Cerebellar nuclear complex (tissue), 1 donor: Measurements from ENCODE around the gene TEX2.
A peak's percentile ranks its signal among the peaks of the same experiment; 100 is the strongest.

Experiments used
- DNase-seq, 2 experiments: peaks; one replicate each; lab custom pipeline; 2025; lab: John Stamatoyannopoulos, UW

Gene TEX2

DNA sequence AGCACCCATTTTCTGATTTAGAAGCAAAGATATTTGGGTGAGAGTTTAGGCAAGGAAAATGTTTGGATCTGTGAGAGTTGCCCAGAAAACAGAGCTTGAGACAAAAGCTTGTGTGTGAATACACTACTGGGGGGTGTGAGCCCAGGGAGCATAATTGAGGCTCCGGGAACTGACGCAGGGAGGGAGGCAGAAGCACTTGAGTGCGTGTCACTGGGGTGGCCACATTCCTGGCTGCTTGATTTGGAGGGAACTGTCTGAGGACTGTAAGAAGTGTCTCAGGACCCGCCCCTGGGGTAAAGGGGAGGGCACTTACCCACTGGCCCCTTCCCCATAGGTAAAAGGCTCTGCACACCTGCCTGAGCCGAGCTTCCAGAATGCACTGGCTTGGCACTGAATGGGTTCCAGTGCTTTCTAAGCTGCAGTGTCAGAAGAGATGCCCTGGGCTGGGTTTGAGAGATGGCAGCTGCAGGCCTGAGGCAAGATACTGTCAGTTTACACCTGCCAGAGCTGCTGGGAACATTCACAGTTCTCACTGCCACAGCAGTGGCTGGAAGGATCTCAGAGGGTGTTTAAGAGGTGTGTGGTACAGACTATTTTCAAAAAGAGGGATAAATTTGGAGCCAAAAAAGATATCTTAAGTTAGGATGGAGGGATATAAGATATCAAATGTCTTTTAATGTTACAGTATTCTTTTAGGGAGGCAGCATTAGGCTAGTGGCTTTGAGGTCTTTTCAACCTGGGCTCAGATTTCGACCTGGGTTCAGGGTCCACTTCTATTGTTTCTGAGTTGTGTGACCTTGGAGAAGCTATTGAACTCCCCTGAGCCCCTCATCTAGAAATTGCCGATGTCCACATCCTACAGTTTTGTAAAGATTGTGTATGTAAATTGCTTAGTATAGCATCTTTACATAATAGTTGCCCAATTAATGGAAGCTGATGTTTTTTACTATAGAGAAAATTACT is 6.9 kb upstream of the TEX2 start:
- no peak for DNase-seq

DNA sequence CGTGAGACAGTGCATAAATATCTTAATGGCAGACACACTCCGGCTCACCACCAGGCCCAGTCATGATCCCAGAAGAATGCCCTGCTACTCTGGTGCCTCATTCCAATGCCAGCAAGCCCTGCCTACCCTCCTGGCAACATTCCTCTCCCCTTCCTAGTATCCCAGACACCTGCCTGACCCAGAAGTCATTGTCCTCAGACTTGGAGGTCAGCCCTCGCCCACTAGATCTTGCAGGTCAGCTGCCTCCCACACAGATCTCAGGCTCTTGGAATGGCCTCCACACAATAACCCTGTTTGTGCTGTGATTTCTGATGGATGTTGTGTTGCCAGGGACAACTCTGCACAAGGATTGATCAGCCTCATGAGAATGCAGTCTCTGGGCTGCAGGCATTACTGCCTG is 1.8 kb upstream of the TEX2 start:
- no peak for DNase-seq

DNA sequence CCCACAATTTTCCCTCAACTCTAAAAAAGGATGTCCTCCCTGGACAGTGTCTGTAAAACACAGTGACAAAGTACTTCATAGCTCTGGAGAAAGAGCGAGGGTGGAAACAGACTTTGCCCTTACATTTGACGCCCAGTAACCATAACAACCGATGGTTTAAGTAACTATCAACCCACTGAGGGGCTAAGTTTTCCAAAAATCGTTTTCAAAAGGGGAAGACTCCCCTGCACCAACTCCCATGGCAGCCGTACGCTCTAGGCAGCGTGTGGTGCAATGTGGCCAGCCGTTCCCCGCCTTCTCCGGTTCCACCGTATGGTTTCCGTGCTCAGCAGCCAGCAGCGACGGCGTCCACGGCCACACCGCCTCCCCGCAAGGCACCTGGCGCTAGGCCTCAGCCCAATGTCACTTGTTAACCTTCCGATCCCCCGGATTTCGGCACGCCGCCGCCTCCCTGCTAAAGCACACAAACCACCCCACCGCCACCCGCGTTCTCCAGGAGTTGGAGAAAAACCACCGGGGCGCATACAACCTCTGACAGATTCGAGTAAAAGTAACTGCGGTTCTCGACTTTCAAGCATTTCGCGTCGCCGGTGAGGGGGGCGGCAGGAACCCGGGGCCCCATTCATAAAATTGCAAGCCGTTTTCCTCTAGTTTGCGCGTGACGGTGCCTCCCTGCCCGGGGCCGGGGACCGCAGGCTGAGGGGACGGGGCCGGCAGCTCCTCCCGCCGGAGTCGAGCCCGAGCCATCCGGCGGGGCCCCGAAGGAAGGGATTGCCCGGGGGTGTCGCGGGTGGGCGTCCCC is 661 bp downstream of the TEX2 start:
- DNase-seq = no peak

DNA sequence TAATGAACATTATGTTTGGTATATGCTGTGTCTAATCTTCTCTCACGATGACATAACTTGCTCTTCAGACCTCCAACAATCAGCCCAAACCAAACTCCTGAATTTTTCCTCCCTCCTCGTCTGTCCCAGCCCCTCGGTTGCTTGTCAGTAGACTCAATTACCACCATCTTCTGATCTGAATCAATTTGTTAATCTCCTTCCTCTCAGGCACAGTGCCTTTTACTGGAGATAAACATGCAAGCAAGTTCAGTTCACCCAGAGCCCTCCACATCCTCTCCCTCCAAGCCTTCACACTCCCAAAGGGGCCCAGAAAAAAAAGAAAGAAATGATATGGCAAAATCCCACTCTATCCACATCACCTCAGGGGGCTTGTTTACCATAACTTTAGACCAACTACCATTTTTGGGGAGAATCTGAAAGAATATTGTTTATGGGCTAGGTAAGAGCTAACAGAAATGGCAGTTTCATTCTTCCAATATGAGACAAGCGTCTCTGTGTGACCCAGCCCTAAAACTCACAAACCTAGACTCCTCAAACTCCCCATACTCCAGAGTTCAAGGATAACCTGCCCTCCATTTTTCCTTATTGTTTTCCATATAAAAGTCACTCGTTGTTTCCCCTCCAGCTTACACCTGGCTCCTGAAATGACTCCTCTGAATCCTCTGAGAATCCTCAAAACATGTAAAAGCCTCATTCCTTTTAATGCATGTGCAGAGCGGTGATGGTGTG is 1.5 kb downstream of the TEX2 start:
- DNase-seq = no peak

DNA sequence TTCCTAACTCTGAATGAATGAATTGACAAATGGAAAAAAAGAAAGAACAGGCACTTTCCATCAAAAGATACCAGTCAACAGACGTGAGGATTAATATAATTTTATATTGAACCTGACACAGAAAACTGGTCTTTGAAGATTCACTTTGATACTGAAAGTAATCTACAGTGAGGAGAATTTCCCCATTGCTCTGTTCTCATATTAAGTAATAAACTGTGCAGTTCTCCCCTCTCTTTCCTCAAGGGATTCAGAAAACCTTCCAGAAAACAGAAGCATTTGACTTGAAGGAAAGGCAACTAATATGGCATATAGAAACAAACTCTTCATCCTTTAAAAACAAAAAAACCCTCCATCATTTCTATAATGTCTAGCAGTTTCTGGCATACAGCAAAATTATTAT is 2.2 kb downstream of the TEX2 start:
- DNase-seq = no peak

DNA sequence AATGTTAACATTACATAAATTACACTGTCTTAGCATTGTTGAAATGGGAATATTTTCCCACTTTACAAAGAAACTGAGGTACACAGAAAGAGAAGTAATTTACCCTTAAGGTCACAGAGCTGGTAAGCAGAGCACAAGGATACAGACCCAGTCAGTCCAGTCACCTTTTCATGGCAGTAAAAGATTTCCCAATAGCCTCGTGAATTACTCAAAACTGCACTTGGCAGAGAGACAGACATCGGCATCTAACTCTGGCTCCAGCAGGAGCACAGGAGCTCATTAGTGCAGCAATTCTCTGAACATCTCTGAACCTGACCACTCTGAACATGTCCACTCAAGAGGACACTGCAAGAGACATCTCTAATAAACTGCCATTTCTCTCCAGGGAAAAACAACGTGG is 3.1 kb downstream of the TEX2 start:
- no peak for DNase-seq

DNA sequence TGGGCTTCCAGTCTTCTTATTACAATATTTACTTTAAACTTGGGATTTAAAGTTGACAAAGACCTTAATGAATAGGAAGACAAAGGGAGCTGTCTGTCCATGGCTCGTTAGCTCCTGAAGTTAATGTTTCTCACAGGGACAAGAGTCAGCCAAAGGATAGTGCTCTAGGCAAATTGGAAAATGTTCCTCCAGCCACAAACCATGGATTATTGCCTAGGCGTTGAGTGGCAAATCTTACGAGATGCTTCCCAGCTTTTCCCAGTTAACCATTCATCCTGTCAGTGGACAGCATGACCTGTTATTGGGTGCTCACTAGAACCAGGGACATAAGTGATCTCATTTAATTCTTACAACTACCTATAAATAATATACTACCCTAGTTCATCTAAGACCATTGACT is 3.6 kb downstream of the TEX2 start:
- DNase-seq = no peak

DNA sequence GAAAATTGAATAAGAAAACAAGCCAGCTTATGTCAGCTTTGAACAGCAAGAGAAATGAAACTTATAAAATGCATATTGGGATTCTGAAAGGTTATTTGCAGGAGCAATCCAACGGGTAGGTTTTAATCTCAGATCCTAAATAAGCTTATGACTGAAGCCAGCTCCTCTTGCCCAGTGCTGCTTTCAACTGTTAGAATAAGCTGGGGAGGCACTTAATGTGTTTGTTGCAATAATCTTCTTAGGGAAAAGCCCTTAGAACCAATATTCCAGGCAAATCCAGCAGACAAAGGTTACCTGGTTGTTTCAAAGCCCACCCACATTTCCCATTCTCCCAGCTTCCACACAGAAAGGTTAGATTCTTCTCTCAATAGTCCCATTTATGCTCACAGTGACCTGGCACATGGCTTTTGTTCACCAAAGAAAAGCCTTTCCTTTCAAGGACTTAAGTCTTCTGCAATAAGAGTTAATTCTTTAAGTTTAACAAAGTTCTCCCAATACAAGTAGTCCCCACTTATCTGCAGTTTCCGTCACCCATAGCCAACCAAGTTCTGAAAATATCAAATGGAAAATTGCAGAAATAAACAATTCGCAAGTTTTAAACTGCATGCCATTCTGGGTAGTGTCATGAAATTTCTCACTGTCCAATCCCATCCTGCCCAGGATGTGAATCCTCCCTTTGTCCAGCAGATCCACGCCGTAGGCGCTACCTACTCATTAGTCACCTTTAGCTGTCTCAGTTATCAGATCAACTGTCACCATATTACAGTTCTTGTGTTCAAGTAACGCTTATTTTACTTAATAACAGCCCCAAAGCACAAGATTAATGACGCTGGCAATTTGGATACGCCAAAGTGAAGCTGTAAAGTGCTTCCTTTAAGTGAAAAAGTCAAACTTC is 5.9 kb downstream of the TEX2 start:
- no peak for DNase-seq

DNA sequence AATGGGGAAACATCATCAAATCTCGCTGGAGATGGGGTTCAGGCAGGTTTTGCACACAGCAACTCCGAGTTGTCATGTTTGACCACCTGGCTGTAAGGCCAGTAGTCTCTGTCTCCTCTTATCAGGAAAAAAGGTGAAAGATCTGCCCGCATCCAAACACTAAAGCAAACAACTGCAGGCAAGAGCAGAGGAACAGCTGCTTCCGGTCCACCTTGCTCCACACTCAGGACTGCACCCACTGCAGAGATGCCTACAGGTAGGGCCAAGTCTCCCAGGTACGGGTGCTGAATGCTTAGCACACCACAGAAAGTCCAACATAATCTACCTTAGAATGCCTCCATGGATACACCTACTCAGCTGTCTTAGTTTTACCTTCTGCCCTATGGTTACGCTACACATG is 7.3 kb downstream of the TEX2 start:
- no peak for DNase-seq

DNA sequence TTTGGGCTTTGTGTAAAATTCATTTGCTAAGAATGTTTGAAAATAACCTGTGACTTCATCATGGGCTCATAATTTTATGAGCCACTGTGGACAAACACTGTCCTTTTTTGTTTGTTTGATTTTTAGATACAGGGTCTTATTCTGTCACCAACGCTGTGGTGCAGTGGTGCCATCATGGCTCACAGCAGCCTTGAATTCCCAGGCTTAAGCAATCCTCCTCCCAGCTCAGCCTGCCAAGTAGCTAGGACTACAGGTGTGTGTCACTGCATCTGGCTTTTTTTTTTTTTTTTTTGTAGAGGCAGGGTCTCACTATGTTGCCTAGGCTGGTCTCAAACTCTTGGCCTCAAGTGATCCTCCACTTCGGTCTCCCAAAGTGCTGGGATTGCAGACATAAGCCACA is 8.3 kb downstream of the TEX2 start:
- no peak for DNase-seq

DNA sequence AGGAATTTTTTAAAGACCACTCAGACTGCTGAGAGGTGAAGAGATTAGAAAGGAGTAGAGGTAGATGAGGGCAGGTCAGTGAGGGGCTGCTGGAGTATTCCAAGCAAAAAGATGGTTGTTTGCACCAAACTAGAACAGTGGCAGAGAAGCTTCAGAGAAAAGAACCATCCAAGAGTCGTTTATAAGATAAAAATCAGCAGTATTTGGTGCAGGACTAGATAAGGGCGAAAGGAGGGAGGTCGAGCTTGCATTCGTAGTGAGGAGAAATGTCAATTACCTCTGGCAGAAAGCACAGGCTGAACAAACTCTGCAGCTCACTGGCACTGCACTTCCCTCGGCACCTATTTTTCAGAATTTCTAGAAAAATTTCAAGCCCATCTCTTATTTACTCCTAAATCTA is 9.6 kb downstream of the TEX2 start:
- no peak for DNase-seq

DNA sequence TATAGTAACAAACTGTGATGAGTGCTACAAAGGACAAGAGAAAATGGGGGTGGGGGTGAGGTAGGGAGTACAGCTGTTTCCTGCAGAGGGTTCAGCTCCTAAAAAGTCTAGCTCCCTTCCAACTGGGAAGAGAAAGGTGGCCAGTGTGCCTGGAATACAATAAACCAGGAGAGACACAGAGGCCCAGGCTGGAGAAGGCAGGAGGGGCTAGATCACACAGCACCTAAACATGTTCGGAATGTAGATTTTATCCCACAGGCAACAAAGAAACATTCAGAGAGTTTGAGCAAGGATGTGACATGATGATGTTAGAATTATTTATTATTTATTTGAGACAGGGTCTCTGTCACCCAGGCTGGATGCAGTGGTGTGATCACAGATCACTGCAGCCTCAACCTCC is 10.2 kb downstream of the TEX2 start:
- no peak for DNase-seq

DNA sequence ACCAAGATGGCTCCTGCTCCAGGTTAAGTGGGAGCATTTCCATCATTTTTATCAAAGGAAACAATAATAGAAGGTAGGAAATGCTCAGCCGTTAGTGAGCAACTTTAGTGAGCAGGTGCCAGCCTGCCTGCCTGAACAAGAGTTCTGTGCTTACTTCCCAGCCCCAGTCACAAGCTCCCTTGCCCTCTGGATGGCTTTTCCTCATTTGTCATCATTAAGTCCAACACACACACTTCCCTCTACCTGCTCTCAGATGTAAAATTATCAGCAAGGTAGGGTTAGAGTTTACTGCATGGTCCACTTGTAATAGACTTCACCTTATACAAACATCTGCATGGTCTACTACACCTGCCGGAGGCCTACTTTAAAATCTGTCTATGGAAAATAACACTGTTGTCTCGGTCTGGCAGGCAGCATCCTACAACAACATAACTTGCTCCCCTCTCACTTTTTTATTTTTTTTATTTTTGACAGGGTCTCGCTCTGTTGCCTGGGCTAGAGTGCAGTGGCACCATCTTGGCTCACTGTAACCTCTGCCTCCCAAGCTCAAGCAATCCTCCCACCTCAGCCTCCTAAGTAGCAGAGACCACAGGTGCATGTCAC is 12.7 kb downstream of the TEX2 start:
- DNase-seq = no peak

DNA sequence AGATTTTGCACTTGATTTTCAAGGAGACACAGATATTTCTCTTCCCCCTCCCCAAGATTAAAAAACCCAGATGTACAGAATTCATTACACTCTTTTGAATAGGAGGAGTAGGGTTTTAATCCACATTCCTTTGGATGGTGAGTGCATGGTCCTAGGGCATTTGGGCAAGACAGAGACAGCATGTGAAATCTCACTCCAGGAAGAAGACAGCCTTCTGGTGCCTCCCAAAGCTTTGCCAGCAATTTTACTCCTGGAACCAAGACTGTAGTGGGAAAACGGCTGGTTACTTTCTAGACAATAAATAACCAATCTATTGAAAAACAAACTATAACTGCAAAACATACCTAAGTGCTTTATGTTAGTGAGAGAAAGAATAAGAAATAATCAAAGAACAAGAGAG is 15.2 kb downstream of the TEX2 start:
- peak in 1 of 2 experiments; percentile 42 for DNase-seq

DNA sequence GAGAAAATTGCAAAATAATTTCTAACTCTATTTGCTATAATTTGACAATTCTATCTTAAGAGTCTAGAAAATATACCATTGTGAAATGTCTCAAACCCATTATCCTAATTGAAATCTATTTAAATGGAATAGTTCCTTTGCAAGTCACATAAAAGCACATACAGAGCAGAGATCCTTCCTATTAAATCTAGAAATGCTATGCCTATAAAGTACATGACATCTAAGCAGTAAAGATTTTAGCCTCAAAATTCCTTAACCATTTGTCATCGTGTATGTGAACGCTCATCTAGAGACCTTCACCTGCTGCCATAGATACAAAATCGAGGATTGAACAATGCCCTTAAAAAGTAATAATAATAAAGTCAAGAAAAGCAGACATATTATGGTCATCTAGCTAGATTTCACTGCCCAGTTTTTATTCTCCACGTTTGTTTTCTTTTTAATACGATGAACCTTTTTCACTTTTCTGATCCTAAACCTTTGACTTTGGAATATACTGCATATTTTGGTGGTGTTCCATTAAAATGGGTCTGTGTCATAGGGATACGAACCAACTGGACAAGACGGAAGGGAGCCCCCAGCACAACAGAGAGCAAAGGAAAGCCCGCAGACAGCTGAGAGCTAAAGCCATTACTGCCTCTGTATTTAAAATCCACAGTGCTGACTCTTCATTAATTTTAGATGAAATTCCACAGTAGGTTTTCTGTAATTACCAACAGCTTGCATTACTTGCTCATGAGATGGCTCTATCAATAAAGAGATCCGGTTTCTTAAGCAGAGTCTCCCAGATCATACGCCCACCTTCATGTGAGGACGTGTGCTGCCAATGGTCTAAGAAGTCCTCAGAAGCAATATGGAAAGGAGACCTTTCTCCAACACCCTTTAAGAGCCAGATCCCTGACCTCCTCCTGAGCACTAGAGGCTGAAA is 17.6 kb downstream of the TEX2 start:
- DNase-seq = no peak

DNA sequence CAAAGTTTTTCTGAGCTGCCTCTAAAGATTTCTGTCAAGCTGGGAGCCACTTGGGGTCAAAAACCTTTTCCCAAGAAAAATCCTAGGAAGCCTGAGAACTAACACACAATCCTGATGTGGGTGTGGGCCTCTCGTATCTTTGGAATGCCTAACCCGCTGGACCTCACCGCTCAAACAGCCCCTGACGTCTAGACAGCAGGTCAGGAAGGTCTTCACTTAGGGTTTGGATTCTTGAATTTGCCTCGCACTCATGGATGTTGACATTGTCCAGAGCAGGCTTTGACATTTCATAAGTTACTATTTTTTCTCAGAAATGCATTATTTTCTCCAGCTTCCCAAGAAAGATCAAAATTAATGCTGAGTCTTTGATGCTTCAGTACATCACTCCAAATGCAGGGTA is 18.9 kb downstream of the TEX2 start:
- DNase-seq = no peak

DNA sequence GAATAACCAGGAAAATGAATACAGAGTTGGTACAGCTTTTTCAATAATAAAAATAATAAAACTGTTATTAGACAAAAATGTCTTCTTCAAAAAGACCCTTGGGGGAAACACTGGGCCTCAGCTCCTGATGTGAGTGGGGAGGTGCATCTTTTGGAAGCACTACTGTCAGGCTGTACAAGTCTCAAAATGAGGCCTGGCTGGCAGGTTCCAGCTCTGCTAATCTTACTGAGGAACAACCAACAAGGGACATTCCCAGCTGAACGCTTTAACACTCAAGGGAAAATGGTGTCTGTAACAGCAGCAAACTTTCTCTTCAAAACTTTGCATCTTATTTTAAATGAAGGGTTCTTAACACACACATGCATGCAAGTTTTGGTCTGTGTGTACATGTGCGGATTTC is 19.7 kb downstream of the TEX2 start:
- no peak for DNase-seq

DNA sequence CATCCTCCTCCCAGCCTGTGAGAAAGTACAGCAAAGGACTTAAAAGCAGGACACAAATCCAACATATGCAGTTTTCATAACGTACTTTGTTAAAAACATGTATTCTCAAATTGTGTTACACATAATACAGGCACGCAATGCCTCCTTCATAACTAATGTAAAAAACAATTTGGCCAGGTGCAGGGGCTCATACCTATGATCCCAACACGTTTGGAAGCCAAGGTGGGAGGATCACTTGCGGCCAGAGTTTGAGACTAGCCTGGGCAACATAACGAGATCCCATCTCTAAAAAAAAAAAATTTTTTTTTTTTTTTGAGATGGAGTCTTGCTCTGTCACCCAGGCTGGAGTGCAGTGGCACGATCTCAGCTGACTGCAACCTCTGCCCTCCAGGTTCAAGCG is 20.4 kb downstream of the TEX2 start:
- DNase-seq = no peak

DNA sequence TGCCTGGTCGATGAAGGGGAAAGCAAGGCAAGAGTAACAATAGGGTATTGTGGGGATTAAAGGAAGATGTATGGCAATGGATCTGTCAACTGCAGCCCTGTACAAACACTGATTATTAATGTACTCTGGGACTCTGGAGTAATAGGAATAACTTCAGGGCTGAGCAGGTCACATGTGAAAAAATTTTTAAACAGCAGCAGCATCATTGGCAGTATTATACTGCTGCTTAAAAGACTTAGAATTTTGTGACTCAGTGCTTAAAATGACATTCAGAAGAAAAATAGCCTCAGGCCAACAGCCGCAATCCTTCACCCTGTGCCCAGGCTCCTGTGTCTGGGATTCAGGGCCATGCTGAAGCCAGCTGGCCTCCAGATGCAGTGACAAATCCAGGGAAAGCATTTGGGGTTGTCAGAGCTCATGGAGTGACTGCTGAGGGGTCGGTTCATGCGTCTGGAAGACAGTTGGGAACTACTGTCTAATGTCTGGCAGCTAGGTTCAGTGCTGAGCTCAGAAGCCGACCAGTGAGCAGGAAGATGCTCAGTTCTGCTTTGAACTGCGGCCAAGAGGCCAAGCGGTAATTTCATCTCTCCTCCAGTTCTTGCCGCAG is 22.2 kb downstream of the TEX2 start:
- DNase-seq = peak in 1 of 2 experiments; percentile 36
